Thyroid gland (tissue), 4 donors: ENCODE data around the gene WBP1L. TPM values are rescaled to one million over a fixed set of nuclear protein-coding genes. Genes with fewer than 3 reads are reported as not detected.
A peak's percentile ranks its signal among the peaks of the same experiment; 100 is the strongest.
"Not testable (repeated sequence)": the region's sequence is repeated elsewhere in the genome, so short reads cannot be mapped to it uniquely, and the experiment has no call there.

Experiments used
- DNase-seq, 2 donors: peaks; one replicate each; pipeline ENCODE4 v3.0.0-alpha.2; 2019
- H3K27ac ChIP-seq, 3 donors: fragments of 200-600 bp; sonication (generic); 1 replicate in 2 of 3; 2 replicates in 1 of 3; pipeline ENCODE4 v1.5.1; 2016 to 2019; ENCODE audit warnings: mild to moderate bottlenecking in 1 of 3, moderate library complexity in 1 of 3
- H3K27me3 ChIP-seq: fragments of 200-600 bp; sonication (generic); one replicate; pipeline ENCODE4 v1.5.1; 2019
- H3K36me3 ChIP-seq, 2 donors: fragments of 200-600 bp; sonication (generic); one replicate each; pipeline ENCODE4 v1.5.1; 2016 to 2019
- H3K4me1 ChIP-seq, 2 donors: fragments of 200-600 bp; sonication (generic); one replicate each; pipeline ENCODE4 v1.5.1; 2017 to 2019
- H3K4me3 ChIP-seq, 3 donors: fragments of 200-600 bp; sonication (generic); replicated peaks in 1 of 3; 1 replicate in 2 of 3; 2 replicates in 1 of 3; pipeline ENCODE4 v1.5.1; 2016; ENCODE audit warnings: mild to moderate bottlenecking in 1 of 3
- H3K9me3 ChIP-seq: fragments of 200-600 bp; sonication (generic); one replicate; pipeline ENCODE4 v1.5.1; 2017
- POLR2A ChIP-seq, 2 donors: fragments of 450-650 bp; IDR thresholded peaks; one replicate each; pipeline ENCODE4 v1.6.1; 2017; ENCODE audit warnings: antibody characterized with exemption in 2 of 2, mild to moderate bottlenecking in 2 of 2, moderate library complexity in 1 of 2
- WGBS, 2 donors: methylation state at CpG; one replicate each; pipeline ENCODE4 v1.1.5; 2017; 5-methylcytosine and 5-hydroxymethylcytosine counted together
- intact Hi-C: fragments of 100-400 bp; cut with DNase I; formaldehyde crosslinking; loops from one replicate; pipeline ENCODE4 v1.15.1; 2023
- total RNA-seq, 4 donors: library from RNA; depleted of rRNA; stranded (reverse); fragments of >200 nt; gene quantifications; one replicate each; pipeline ENCODE4 v1.2.3, GENCODE V29; 2016
- TF ChIP-seq, protein P1 (sequence below), 6 experiments: fragments of 200-600 bp in 3 of 6; fragments of 450-650 bp in 3 of 6; sonication (generic) in 3 of 6; IDR thresholded peaks; one replicate each; pipeline ENCODE4 v1.5.1; 2016 to 2019; ENCODE audit warnings: antibody characterized with exemption in 6 of 6, mild to moderate bottlenecking in 2 of 6, inconsistent platforms in 1 of 6, moderate library complexity in 1 of 6

Gene WBP1L
- total RNA-seq, 4 donors from 2014 or later, result 194 to 384 (median 314) TPM

DNA sequence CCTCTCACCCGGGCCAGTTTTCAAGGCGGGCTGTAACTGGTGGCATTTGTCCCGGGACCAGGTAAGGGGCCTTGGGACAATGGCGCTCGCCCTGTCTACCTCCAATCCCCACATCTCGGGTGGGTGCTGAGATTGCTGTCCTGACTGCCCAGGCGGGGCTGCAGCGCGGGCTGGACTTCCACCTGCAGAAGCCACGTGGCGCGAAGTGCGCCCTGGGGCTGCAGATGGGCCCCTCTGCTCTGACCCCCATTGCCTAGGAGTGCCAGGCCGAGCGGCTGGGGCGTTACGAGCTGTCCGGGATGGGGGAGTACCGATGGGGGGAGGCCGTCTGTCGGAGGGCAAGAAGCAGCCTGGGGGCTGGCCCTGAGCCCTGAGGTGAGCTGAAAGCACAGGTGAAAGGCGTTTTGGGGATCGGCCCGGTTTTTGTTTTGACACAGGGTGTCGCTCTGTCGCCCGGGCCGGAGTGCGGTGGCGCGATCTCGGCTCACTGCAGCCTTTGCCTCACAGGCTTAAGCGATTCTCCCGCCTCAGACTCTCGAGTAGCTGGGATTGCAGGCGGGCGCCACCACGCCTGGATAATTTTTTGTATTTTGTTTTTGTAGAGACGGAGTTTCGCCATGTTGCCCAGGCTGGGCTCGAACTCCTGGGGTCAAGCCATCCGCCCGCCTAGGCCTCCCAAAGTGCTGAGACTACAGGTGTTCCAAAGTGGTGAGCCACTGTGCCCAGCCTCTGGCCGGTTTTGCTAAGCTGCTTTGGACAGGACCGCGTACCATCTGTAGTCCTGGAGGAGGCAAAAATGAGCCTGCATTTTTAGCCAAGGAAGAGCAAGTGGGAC lies 28.9 kb upstream of the WBP1L start, which contains the start of gene SFXN2:
SFXN2 (plus strand) TSS at position 16 of the 835 bp plus-strand sequence. CDS start 12,001 bp downstream, outside the sequence.
- Histone ChIP-seq H3K9me3 (no peaks in the 10 kb centered on the region), H3K4me1 (peaks cover 19% of the 10 kb centered on the region in 2 donors), H3K27ac (peak within 1 kb of the TSS; percentile 74 to 85 (median 79)), H3K4me3 (peak within 1 kb of the TSS; percentile 80 to 93 (median 89)), H3K36me3 (no peaks in the 10 kb centered on the region), H3K27me3 (no peaks in the 10 kb centered on the region)
- TF ChIP-seq POLR2A (IDR thresholded peaks at IDR 0.05), result peak in 1 of 2 donors; percentile 57
- TF ChIP-seq, protein P1, sequence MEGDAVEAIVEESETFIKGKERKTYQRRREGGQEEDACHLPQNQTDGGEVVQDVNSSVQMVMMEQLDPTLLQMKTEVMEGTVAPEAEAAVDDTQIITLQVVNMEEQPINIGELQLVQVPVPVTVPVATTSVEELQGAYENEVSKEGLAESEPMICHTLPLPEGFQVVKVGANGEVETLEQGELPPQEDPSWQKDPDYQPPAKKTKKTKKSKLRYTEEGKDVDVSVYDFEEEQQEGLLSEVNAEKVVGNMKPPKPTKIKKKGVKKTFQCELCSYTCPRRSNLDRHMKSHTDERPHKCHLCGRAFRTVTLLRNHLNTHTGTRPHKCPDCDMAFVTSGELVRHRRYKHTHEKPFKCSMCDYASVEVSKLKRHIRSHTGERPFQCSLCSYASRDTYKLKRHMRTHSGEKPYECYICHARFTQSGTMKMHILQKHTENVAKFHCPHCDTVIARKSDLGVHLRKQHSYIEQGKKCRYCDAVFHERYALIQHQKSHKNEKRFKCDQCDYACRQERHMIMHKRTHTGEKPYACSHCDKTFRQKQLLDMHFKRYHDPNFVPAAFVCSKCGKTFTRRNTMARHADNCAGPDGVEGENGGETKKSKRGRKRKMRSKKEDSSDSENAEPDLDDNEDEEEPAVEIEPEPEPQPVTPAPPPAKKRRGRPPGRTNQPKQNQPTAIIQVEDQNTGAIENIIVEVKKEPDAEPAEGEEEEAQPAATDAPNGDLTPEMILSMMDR (IDR thresholded peaks at IDR 0.05), result peak in 1 of 6 experiments; percentile 10
- intact Hi-C loops, result no loop called here
- peak; percentile 68 to 69 for DNase-seq
- WGBS, 2 donors, result 3 to 7% methylated on average over 23 to 29 of the region's 46 CpGs

DNA sequence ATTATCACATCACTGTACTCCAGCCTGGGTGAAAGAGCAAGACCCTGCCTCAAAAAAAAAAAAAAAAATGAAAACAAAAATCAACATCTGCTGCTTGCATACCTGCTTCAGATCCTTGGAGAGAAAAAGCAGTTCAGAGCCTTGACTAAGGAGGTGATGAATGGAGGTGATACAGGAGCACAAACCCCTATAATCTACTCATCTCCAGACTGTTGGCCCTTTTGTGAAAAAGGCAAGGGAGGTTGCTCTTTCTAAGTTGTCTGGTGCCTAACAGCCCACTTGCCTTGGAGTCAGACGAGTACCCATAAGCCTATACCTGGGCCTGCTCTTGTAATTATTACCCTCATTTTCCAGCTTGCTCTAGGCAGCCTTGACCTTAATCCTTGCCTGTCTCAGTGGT lies 27.9 kb upstream of the WBP1L start:
- TF ChIP-seq, protein P1 (IDR thresholded peaks at IDR 0.05), result no peak
- TF ChIP-seq POLR2A (IDR thresholded peaks at IDR 0.05), result no peak
- WGBS, 2 donors, result 88 to 92% methylated on average over 1 of the region's 1 CpG
- Histone ChIP-seq H3K4me1 (peaks cover 20 to 26% of the 10 kb centered on the region in 2 donors), H3K9me3 (no peaks in the 10 kb centered on the region), H3K27ac (no peak overlapping the region), H3K27me3 (no peaks in the 10 kb centered on the region), H3K4me3 (no peak overlapping the region), H3K36me3 (no peaks in the 10 kb centered on the region)
- intact Hi-C loops, result no loop called here
- DNase-seq, result no peak

DNA sequence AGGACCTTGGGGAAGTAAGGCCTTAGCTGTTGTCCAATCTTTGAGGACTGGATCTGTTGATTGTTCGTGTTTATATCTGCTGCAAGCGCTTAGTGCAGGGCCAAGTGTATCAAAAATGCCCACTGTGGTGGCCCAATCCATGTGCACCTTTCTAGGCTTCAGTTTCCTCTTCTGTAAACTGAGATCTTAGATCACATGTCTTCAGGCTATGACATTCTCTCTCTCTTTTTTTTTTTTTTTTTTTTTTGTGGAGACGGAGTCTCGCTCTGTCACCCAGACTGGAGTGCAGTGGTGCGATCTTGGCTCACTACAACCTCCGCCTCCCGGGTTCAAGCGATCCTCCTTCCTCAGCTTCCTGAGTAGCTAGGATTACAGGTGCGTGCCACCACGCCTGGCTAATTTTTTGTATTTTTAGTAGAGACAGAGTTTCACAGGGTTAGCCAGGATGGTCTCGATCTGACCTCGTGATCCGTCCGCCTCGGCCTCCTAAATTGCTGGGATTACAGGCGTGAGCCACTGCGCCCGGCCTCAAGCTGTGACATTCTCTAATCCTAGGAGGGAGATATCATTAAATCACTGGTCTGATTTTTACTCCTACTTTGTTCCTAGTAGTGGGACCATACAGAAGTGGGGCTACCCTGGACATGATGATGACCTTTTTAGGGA lies 26.7 kb upstream of the WBP1L start:
- H3K9me3 ChIP-seq, H3K27me3 ChIP-seq, H3K36me3 ChIP-seq, DNase-seq, H3K4me3 ChIP-seq, H3K27ac ChIP-seq, intact Hi-C loops: not testable (repeated sequence)
- 95 to 98% methylated on average over 16 to 18 of the region's 18 CpGs for WGBS, 2 donors
- H3K4me1 ChIP-seq, result peaks cover 22 to 26% of the 10 kb centered on the region in 2 donors

DNA sequence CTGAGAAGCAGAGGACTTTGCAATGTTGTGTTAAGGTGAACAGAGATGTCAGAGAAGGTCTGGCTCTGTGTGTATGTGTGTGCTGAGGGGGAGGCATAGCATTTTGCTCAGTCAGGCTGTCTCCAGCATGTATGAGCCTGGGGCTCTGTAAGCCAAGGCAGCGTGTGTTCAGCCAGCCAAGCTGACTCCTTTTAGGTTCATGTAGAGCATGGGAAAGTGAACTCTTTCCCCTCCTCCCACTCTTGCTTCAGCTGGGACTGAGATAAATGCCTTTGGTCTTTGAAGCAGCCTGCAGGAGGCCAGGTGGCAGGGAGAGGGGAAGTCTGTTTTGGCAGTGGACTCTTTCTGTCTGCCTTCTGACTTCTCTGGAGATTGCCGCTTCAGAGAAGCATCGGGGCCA lies 25.5 kb upstream of the WBP1L start:
- 39 to 58% methylated on average over 3 of the region's 3 CpGs for WGBS, 2 donors

DNA sequence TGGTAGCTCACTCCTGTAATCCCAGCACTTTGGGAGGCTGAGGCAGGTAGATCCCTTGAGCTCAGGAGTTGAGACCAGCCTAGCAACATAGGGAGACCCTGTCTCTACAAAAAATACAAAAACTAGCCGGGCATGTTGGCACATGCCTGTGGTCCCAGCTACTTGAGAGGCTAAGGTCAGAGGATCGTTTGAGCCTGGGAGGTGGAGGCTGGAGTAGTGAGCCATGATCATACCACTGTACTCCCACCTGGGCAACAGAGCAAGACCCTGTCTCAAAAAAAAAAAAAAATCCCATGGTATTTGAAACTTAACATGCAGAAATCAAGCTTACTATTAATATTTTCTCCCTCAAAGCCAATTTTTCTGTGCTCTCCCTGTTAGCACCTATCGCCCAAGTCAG lies 23.4 kb upstream of the WBP1L start:
- TF ChIP-seq, protein P1 (IDR thresholded peaks at IDR 0.05), result no peak
- TF ChIP-seq POLR2A (IDR thresholded peaks at IDR 0.05), result no peak
- Histone ChIP-seq H3K27me3 (no peaks in the 10 kb centered on the region), H3K4me3 (no peak overlapping the region), H3K4me1 (peaks cover 22 to 23% of the 10 kb centered on the region in 2 donors), H3K9me3 (no peaks in the 10 kb centered on the region), H3K36me3 (no peaks in the 10 kb centered on the region), H3K27ac (peak overlapping the region in 1 of 3 donors; percentile 19)
- DNase-seq, result no peak
- WGBS, 2 donors, result 82 to 89% methylated on average over 3 of the region's 3 CpGs
- intact Hi-C loops, result no loop called here

More for the DNA sequence above, 25.5 kb upstream of the WBP1L start:
- TF ChIP-seq, protein P1 (IDR thresholded peaks at IDR 0.05), result no peak
- TF ChIP-seq POLR2A (IDR thresholded peaks at IDR 0.05), result no peak
- no peak overlapping the region for H3K4me3 ChIP-seq
- intact Hi-C loops, result no loop called here
- peak in 1 of 2 donors; percentile 37 for DNase-seq
- no peaks in the 10 kb centered on the region for H3K36me3 ChIP-seq
- H3K27ac ChIP-seq, result peak overlapping the region; percentile 23 to 67 (median 24)
- H3K4me1 ChIP-seq, result peaks cover 22 to 26% of the 10 kb centered on the region in 2 donors
- H3K9me3 ChIP-seq, result no peaks in the 10 kb centered on the region
- no peaks in the 10 kb centered on the region for H3K27me3 ChIP-seq
